IgD-negative memory B cell (primary cell): ENCODE results near the gene PTP4A2. TPM values are rescaled to one million over a fixed set of nuclear protein-coding genes. Genes with fewer than 3 reads are reported as not detected.
A peak's percentile ranks its signal among the peaks of the same experiment; 100 is the strongest.
"Not testable (repeated sequence)": the region's sequence is repeated elsewhere in the genome, so short reads cannot be mapped to it uniquely, and the experiment has no call there.

Source experiments
- H3K27ac Mint-ChIP-seq, 3 donors: one replicate each; pipeline ENCODE4 v1.8.0; 2020 to 2022; ENCODE audit warnings: mild to moderate bottlenecking in 3 of 3, mixed read lengths in 3 of 3, moderate library complexity in 1 of 3
- H3K27me3 Mint-ChIP-seq: one replicate; pipeline ENCODE4 v1.8.0; 2021; ENCODE audit warnings: mixed read lengths
- H3K36me3 Mint-ChIP-seq: one replicate; pipeline ENCODE4 v1.8.0; 2020; ENCODE audit warnings: mild to moderate bottlenecking, mixed read lengths
- H3K4me1 Mint-ChIP-seq, 3 donors: one replicate each; pipeline ENCODE4 v1.8.0; 2020 to 2022; ENCODE audit warnings: mixed read lengths in 3 of 3, mild to moderate bottlenecking in 1 of 3
- H3K4me3 Mint-ChIP-seq, 4 donors: one replicate each; pipeline ENCODE4 v1.8.0; 2020 to 2022; ENCODE audit warnings: mild to moderate bottlenecking in 4 of 4, mixed read lengths in 4 of 4, moderate library complexity in 3 of 4
- H3K9me3 Mint-ChIP-seq, 3 donors: one replicate each; pipeline ENCODE4 v1.8.0; 2020 to 2021; ENCODE audit warnings: mixed read lengths in 3 of 3, mild to moderate bottlenecking in 1 of 3
- polyA plus RNA-seq: library from polyadenylated mRNA; unstranded; fragments of 300-500 nt; fragmentation: Illumina TruSeq; gene quantifications from one replicate; pipeline ENCODE4 v1.2.3, GENCODE V29; 2021

The PTP4A2 gene
- polyA plus RNA-seq, 1 donor from 2014 or later, result 216 TPM

DNA sequence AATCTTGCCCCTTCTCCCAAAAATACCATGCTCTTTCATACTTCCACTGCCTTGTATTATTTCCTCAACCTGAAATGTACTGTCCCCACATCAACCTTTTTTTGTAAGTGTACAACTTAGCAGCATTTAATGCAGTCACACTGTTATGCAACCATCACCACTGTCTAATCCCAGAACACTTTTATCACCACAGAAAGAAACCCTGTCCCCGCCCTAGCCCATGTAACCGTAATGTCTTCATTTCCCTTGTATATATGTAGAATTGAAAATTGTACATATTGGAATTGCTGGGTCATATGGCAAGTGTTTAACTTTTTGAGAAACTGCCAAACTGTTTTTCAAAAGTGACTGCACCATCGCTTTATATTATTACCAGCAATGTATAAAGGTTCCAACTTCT lies 37.4 kb downstream of the PTP4A2 start:
- H3K9me3 Mint-ChIP-seq, result peaks cover 0 to 5% (median 3%) of the 10 kb centered on the region in 3 donors
- no peak overlapping the region for H3K4me3 Mint-ChIP-seq
- peaks cover 2% of the 10 kb centered on the region for H3K36me3 Mint-ChIP-seq
- H3K4me1 Mint-ChIP-seq, result peaks cover 25 to 36% (median 31%) of the 10 kb centered on the region in 3 donors
- H3K27me3 Mint-ChIP-seq, result no peaks in the 10 kb centered on the region
- peak overlapping the region in 1 of 3 donors; percentile 18 for H3K27ac Mint-ChIP-seq

DNA sequence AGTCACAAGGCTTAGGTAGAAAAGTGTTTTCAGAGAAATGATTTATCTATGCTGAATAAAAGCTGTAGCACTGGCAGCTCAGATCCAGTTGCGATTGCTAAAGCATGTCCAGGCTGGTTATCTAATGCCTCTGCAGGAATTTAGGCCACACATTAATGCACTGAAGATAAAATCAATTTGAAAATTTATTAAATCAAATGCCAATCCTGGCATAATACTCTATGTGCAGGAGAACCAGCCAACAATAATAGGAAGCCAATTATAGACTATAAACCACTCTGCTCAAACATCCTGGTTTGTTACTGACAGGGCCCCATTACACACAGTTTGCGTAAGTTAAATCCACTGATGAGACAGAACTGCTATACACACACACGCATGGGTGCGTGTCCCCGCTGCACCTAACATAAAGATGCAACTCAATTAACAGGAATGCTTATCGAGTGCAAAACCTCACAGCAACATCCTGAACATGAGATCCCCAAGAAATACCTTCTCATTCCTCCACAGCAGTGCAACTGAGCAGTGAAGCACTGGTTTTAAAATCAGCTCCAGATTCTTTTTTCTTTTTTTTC lies 40.6 kb downstream of the PTP4A2 start:
- Mint-ChIP-seq H3K9me3 (peaks cover 0 to 5% (median 3%) of the 10 kb centered on the region in 3 donors), H3K4me1 (peaks cover 19 to 21% (median 20%) of the 10 kb centered on the region in 3 donors), H3K4me3 (peak overlapping the region in 1 of 4 donors; percentile 24), H3K27ac (no peak overlapping the region), H3K27me3 (no peaks in the 10 kb centered on the region), H3K36me3 (peaks cover 5% of the 10 kb centered on the region)

DNA sequence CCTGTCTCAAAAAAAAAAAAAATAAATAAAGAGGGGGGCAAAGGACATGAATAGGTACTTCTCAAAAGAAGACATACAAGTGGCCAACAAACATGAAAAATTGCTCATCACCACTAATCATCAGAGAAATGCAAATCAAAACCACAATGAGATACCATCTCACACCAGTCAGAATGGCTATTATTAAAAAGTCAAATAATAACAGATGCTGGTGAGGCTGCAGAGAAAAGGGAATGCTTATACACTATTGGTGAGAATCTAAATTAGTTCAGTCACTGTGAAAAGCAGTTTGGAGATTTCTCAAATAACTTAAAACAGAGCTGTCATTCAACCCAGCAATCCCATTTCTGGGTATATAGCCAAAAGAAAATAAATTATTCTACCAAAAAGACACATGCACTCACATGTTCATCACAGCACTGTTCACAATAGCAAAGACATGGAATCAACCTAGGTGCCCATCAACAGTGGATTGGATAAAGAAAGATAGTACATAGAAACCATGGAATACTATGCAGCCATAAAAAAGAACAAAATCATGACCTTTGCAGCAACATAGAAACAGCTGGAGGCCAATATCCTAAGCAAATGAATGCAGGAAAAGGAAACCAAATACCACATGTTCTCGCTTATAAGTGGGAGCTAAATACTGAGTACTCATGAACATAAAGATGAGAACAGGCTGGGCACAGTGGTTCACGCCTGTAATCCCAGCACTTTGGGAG lies 42.5 kb downstream of the PTP4A2 start:
- not testable (repeated sequence) for H3K27me3 Mint-ChIP-seq

DNA sequence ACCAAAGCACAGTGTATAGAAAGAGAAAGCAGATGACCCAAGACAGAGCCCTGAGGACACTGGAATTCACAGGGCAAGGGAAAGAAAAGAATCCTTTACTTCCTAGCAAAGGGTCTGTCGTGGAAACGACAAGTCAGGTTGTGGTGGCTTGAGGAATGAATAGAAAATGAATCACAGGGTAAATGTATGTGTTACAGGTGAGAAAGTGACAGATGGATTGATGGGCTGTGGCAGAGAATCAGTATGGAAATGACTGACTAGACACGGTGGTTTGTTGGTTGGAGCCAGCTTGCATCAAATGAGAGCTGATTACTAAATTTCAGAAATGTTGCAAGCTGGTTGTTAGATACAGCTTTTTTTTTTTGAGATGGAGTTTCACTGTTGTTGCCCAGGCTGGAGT lies 46.9 kb downstream of the PTP4A2 start:
- Mint-ChIP-seq H3K36me3 (peaks cover 6% of the 10 kb centered on the region), H3K27ac (no peak overlapping the region), H3K4me1 (peaks cover 20 to 27% (median 22%) of the 10 kb centered on the region in 3 donors), H3K4me3 (no peak overlapping the region), H3K27me3 (no peaks in the 10 kb centered on the region), H3K9me3 (no peaks in the 10 kb centered on the region)

More for the DNA sequence above, 42.5 kb downstream of the PTP4A2 start:
- not testable (repeated sequence) for H3K36me3 Mint-ChIP-seq, H3K27ac Mint-ChIP-seq, H3K9me3 Mint-ChIP-seq, H3K4me3 Mint-ChIP-seq
- H3K4me1 Mint-ChIP-seq, result peaks cover 1 to 14% (median 10%) of the 10 kb centered on the region in 3 donors

DNA sequence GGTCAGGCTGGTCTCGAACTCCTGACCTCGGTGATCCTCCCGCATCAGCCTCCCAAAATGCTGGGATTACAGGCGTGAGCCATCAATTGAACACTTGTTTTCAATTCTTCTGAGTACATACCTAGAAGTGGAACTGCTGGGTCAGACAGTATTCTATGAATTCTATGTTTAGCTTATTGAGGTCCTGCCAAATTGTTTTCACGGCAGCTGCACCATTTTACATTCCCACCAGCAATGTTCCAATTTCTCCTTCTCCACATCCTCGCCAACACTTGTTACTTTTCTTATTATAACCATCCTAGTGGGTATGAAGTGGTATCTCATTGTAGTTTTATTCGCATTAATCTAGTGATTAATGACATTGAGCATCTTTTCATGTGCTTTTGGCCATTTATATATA lies 49.9 kb downstream of the PTP4A2 start:
- Mint-ChIP-seq H3K9me3 (no peaks in the 10 kb centered on the region), H3K27ac (no peak overlapping the region)

DNA sequence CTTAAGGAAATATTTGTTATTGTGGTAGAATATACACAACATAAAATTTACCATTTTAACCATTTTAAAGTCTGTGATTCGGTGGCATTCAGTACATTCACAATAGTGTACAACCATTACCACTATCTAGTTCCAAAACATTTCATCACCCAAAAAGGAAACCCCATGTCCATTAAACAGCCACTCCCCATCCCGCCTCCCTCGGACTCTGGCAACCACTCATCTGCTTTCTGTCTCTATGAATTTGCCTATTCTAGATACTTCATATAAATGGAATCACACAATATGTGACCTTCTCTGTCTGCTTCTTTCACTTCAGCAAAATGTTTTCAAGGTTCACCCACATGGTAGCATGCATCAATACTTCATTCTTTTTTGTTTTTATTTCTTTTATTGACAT lies 51.3 kb downstream of the PTP4A2 start:
- H3K27me3 Mint-ChIP-seq, result no peaks in the 10 kb centered on the region
- H3K27ac Mint-ChIP-seq, result no peak overlapping the region
- H3K36me3 Mint-ChIP-seq, result peaks cover 3% of the 10 kb centered on the region

More for the DNA sequence above, 49.9 kb downstream of the PTP4A2 start:
- no peaks in the 10 kb centered on the region for H3K27me3 Mint-ChIP-seq
- H3K36me3 Mint-ChIP-seq, result peaks cover 3% of the 10 kb centered on the region
- H3K4me1 Mint-ChIP-seq, result peaks cover 20 to 27% (median 26%) of the 10 kb centered on the region in 3 donors
- no peak overlapping the region for H3K4me3 Mint-ChIP-seq

DNA sequence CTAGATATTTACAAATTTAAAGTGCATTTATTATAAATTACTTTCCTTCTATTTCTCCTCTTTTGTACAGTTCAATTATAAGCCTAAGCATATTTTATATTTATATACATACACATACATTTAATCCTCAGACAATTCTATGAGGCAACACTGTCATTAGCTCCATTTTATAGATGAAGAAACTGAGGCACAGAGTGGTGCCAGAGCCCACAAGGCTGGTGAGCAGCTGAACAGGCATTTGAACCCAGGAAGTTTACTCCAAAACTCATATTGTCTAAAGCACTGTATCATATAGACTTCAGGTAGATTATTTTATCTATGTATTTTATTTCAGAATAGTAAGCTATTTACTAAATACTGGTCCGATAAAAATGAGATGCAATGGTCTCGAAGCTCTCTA lies 52.3 kb downstream of the PTP4A2 start:
- no peaks in the 10 kb centered on the region for H3K9me3 Mint-ChIP-seq
- H3K4me3 Mint-ChIP-seq, result no peak overlapping the region
- H3K36me3 Mint-ChIP-seq, result peaks cover 3% of the 10 kb centered on the region
- no peaks in the 10 kb centered on the region for H3K27me3 Mint-ChIP-seq
- H3K4me1 Mint-ChIP-seq, result peaks cover 28 to 37% (median 33%) of the 10 kb centered on the region in 3 donors
- no peak overlapping the region for H3K27ac Mint-ChIP-seq

More for the DNA sequence above, 51.3 kb downstream of the PTP4A2 start:
- Mint-ChIP-seq H3K4me1 (peaks cover 20 to 31% (median 28%) of the 10 kb centered on the region in 3 donors), H3K4me3 (no peak overlapping the region), H3K9me3 (no peaks in the 10 kb centered on the region)

DNA sequence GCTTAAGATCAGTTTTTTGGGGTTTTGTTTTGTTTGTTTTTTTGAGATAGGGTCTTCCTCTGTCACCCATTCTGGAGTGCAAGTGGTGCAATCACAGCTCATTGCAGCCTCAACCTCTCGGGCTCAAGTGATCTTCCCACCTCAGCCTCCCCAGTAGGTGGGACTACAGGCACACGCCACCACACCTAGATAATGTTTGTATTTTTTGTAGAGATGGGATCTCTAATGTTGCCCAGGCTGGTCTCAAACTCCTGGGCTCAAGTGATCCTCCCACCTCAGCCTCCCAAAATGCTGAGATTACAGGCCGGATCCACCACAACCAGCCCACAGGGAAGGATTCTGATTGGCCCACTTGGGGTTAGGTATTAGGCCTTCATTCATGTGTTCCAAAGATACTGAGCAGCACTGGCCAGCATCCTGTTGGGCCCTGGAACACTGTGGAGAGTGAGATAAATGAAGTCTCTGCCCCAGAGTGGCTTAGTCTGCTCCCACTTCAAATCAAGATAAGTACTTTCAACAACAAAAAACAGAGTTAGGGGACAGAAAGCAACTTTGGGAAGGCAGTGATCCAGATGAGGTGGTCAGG lies 54.7 kb downstream of the PTP4A2 start:
- Mint-ChIP-seq H3K4me1 (peaks cover 29 to 39% (median 34%) of the 10 kb centered on the region in 3 donors), H3K27me3 (no peaks in the 10 kb centered on the region), H3K4me3 (peak overlapping the region in 1 of 4 donors; percentile 66), H3K36me3 (no peaks in the 10 kb centered on the region), H3K27ac (no peak overlapping the region), H3K9me3 (no peaks in the 10 kb centered on the region)

DNA sequence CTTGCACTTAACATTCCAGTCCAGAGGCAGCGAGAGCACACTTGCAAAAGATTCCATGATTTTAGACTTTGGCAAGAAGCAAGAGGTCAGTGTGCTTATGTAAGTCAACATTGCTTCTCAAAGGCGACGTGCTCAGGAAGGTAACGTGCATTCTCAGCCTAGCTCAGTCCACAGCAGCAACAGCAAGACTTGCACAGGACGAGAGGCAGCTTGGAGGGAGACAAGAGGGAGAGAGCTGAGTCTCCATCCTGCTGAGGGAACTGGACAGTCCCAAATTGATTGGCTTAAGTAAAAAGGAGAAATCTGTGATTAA lies 56.5 kb downstream of the PTP4A2 start:
- Mint-ChIP-seq H3K36me3 (no peaks in the 10 kb centered on the region), H3K27me3 (no peaks in the 10 kb centered on the region), H3K9me3 (no peaks in the 10 kb centered on the region), H3K27ac (peak overlapping the region in 1 of 3 donors; percentile 16), H3K4me3 (peak overlapping the region in 3 of 4 donors; percentile 18 to 95 (median 88)), H3K4me1 (peaks cover 32 to 43% (median 35%) of the 10 kb centered on the region in 3 donors)

DNA sequence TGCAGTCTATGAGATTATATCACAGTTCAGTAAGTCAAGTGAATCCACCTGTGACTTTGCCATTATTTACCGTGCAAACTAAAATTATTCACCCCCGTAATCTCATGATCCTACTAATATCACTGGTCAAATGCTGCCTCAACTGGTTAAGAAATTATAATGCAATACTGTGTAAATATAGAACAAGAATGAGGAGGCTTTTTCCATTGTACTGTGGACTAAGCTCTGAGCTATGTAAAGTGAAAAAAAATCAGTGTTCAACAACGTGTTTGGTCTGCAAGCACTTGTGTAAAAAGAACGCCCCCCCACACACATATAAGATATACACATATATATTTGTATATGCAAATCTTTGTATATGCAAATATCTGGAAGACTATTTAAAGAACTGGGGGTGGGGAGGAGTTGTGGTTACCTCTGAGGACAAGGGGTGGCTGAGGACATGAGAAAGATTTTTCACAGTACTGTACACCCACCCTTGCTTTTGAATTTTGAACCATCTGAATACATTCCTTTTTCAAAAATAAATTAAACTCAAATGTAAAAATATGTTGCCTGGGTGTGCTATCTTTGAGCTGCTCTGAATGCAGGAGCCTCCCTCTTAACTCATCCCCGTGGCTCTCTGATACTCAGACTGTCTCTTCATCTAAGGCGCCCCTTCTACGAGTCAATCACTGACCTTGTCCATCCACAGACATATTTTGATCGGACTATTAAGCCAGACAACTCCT lies 57.0 kb downstream of the PTP4A2 start:
- no peaks in the 10 kb centered on the region for H3K27me3 Mint-ChIP-seq
- peak overlapping the region; percentile 22 to 95 (median 65) for H3K4me3 Mint-ChIP-seq
- no peaks in the 10 kb centered on the region for H3K9me3 Mint-ChIP-seq
- H3K36me3 Mint-ChIP-seq, result peaks cover 4% of the 10 kb centered on the region
- H3K27ac Mint-ChIP-seq, result peak overlapping the region in 2 of 3 donors; percentile 16 to 89
- peaks cover 36 to 47% (median 39%) of the 10 kb centered on the region in 3 donors for H3K4me1 Mint-ChIP-seq

DNA sequence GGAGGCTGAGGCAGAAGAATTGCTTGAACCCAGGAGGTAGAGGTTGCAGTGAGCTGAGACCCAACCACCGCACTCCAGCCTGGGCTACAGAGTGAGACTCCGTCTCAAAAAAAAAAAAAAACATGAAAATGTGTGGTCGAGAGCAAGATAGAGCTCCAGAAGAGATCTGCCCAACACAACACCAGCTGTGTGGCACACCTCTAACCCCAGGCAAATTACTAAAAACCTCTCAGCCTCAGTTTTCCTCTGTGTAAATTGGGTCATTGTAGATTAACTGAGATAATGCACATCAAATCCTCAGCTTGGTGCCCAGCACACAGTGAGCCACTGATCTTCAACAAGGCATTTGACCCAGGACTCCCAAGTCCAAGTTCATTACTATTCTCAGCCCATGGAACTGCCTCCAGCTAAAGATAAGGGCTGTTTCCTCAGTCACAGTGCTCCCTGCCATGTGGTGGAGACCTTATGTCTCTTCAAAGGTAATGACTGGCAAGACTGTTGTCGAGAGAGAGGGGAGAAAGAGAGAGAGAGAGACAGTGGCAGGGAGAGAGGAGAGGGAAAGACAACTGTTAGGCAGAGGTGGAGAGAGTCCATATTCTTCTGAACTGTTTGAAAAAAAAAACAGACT lies 58.1 kb downstream of the PTP4A2 start:
- no peaks in the 10 kb centered on the region for H3K27me3 Mint-ChIP-seq
- H3K4me3 Mint-ChIP-seq, result peak overlapping the region; percentile 1 to 95 (median 60)
- no peaks in the 10 kb centered on the region for H3K9me3 Mint-ChIP-seq
- H3K27ac Mint-ChIP-seq, result peak overlapping the region; percentile 10 to 74 (median 44)
- peaks cover 4% of the 10 kb centered on the region for H3K36me3 Mint-ChIP-seq
- peaks cover 36 to 47% (median 39%) of the 10 kb centered on the region in 3 donors for H3K4me1 Mint-ChIP-seq

DNA sequence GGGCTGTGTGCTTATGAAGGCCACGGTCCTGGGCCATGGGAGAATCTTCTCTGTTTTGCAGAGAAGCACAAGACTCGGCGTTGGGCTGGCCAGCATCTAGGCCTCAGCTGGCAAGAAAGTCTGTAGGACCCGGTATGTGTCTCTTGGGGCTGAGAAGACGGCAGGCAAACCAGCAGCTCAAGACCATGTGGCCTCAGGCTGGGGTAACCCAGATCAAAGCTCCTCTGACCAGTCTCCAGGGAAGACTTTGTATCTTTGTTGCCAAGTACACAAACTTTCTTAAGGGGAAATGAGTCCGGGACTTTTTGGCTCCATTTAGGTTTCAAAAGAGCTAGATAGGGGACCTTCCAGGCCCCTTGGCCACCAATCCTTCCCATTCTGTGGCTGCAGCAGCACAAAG lies 60.1 kb downstream of the PTP4A2 start:
- peaks cover 4% of the 10 kb centered on the region for H3K36me3 Mint-ChIP-seq

DNA sequence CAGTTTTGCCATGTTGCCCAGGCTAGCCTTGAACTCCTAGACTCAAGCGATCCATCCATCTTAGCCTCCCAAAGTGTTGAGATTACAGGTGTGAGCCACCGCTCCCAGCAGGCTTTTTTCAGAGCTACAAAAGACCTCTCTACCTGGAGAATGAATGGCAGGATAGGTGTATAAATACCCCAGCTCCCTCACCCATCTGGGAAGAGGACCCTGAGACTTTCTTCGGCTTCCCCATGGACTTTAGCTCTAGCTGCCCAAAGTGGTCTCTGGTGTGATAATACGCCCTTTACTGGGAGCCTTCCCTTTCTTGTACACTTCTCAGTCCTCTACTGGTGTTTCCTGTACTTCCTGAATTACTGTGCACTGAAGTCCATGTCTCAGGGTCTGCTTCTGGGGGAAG lies 60.6 kb downstream of the PTP4A2 start:
- Mint-ChIP-seq H3K4me3 (peak overlapping the region in 2 of 4 donors; percentile 31 to 85), H3K27ac (peak overlapping the region in 2 of 3 donors; percentile 33 to 75), H3K27me3 (no peaks in the 10 kb centered on the region), H3K4me1 (peaks cover 36 to 44% (median 40%) of the 10 kb centered on the region in 3 donors), H3K36me3 (peaks cover 4% of the 10 kb centered on the region), H3K9me3 (peaks cover 0 to 5% (median 0%) of the 10 kb centered on the region in 3 donors)

More for the DNA sequence above, 60.1 kb downstream of the PTP4A2 start:
- Mint-ChIP-seq H3K4me3 (peak overlapping the region in 2 of 4 donors; percentile 31 to 85), H3K27ac (peak overlapping the region in 2 of 3 donors; percentile 33 to 75), H3K4me1 (peaks cover 36 to 44% (median 40%) of the 10 kb centered on the region in 3 donors), H3K9me3 (peaks cover 0 to 2% (median 0%) of the 10 kb centered on the region in 3 donors), H3K27me3 (no peaks in the 10 kb centered on the region)

DNA sequence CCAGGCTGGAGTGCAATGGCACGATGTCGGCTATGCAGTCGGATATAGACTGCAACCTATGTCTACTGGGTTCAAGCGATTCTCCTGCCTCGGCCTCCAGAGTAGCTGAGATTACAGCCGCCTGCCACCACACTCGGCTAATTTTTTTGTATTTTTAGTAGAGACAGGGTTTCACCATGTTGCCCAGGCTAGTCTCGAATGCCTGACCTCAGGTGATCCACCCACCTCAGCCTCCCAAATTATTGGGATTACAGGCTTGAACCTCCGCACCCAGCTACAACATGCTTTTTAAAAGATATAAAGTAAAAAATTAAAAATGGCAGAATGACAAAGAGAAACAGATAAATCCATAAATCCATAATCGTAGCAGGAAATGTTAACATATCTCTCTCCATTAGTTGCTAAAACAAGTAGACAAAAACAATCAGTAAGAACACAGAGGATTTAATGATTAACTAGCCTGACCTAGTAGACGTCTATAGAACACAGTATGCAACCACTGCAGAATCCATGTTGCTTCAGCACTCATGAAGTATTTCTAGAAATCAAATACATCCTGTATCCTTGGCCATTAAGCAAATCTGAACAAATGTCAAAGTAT lies 62.4 kb downstream of the PTP4A2 start:
- Mint-ChIP-seq H3K27me3 (no peaks in the 10 kb centered on the region), H3K27ac (no peak overlapping the region), H3K9me3 (peaks cover 0 to 5% (median 0%) of the 10 kb centered on the region in 3 donors)

More for the DNA sequence above, 62.4 kb downstream of the PTP4A2 start:
- Mint-ChIP-seq H3K36me3 (peaks cover 4% of the 10 kb centered on the region), H3K4me1 (peaks cover 26 to 33% (median 27%) of the 10 kb centered on the region in 3 donors), H3K4me3 (no peak overlapping the region)
